ENCODE data around the gene RNF38.
"Not testable (repeated sequence)": the region's sequence is repeated elsewhere in the genome, so short reads cannot be mapped to it uniquely, and the experiment has no call there.

Gene RNF38

DNA sequence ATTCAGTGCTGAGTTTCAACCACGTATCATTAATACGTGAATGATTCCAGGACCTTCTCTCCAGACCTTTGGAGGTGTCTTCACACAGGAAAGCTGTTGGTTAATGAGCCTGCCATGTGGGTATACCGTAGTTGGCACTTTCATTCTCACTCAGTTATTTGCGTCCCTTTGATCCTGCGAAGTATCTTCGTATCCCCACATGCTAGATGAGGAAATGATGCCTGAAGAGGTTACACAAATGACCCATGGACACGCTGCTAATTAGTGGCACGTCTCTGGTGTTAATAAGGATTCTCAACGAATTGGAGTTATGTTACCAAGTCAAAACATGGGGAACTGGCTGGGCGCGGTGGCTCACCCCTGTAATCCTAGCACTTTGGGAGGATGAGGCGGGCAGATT, 76.1 kb downstream of the RNF38 start:
- H3K4me1 Mint-ChIP-seq, result peaks cover 5% of the 10 kb centered on the region
- no peak overlapping the region for H3K27ac Mint-ChIP-seq
- no peaks in the 10 kb centered on the region for H3K9me3 Mint-ChIP-seq
- H3K27me3 Mint-ChIP-seq, result no peaks in the 10 kb centered on the region
- no peaks in the 10 kb centered on the region for H3K36me3 Mint-ChIP-seq
- H3K4me3 Mint-ChIP-seq, result no peak overlapping the region

DNA sequence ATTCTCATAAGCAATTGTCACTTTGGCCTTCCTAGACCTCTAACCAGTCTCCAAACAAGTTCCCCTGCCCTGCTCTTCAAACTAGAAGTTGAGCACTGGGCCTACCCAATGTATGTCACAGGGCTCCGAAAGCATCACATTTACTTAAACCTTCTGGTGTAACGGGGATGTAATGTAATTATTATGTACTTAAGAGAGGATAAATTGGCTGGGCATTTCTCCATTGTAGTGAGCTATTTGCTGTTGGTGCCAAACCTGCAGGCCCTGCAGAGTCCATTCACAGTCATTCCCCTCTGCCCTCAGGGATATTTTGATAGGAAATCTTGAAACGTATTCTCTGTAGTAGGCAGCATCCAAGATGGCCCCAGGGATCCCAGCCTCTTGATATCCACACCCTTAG, 77.6 kb downstream of the RNF38 start:
- no peaks in the 10 kb centered on the region for H3K27me3 Mint-ChIP-seq
- no peaks in the 10 kb centered on the region for H3K4me1 Mint-ChIP-seq
- H3K36me3 Mint-ChIP-seq, result no peaks in the 10 kb centered on the region
- no peaks in the 10 kb centered on the region for H3K9me3 Mint-ChIP-seq
- no peak overlapping the region for H3K4me3 Mint-ChIP-seq
- no peak overlapping the region for H3K27ac Mint-ChIP-seq

DNA sequence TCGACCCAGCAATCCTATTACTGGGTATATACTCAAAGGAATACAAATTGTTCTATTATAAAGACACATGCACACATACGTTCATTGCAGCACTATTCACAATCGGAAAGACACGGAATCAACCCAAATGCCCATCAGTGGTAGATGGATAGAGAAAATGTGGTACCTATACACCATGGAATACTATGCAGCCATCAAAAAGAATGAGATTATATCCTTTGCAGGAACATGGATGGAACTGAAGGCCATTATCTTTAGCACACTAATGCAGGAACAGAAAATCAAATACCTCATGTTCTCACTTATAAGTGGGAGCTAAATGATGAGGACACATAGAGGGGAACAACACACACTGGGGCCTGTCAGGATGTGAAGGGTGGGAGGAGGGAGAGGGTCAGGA, 78.2 kb downstream of the RNF38 start:
- H3K4me1 Mint-ChIP-seq, H3K27ac Mint-ChIP-seq, H3K36me3 Mint-ChIP-seq, H3K27me3 Mint-ChIP-seq, H3K9me3 Mint-ChIP-seq, H3K4me3 Mint-ChIP-seq: not testable (repeated sequence)

DNA sequence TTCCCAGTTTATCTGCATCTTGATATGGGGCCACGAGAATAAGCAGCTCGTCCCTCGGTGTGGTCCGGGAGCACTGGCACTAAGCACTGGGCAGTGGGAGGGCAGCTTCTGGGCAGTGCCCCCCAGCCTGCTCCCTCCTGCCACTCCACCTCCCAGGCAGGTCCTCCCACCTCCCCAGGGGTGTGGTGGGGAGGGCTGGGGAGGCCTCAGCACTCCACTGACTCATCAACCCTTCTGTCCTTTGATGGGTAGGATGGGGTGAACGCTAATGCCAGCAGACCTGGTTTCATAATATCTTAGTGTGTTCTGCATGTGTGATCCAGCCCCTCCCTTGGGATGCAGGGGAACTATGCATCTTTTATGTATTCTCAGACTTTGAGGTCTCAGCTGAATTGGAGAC, 79.6 kb downstream of the RNF38 start:
- no peaks in the 10 kb centered on the region for H3K27me3 Mint-ChIP-seq
- no peaks in the 10 kb centered on the region for H3K4me1 Mint-ChIP-seq
- H3K36me3 Mint-ChIP-seq, result no peaks in the 10 kb centered on the region
- H3K9me3 Mint-ChIP-seq, result no peaks in the 10 kb centered on the region
- no peak overlapping the region for H3K27ac Mint-ChIP-seq
- no peak overlapping the region for H3K4me3 Mint-ChIP-seq

DNA sequence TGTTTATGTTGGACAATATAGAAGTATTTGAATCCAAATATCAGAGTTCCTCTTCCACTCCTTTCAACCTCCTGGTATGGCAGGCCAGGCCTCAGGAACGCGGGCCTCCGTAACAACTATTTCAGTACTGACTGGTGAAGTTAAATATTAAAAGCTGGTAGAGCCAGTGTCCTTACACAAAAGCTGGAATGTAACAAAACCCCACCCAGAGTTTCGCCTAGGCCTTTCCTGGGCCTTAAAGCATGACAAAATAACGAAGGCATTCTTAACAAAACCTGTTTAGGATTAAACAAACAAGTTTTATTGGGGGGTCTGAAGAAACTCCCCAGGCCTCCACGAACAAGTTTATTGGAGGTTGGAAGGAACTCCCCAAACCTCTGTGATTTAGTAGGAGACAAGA, 80.3 kb downstream of the RNF38 start:
- H3K36me3 Mint-ChIP-seq, result no peaks in the 10 kb centered on the region
- no peaks in the 10 kb centered on the region for H3K4me1 Mint-ChIP-seq
- no peak overlapping the region for H3K4me3 Mint-ChIP-seq
- no peak overlapping the region for H3K27ac Mint-ChIP-seq
- H3K9me3 Mint-ChIP-seq, result no peaks in the 10 kb centered on the region
- no peaks in the 10 kb centered on the region for H3K27me3 Mint-ChIP-seq

DNA sequence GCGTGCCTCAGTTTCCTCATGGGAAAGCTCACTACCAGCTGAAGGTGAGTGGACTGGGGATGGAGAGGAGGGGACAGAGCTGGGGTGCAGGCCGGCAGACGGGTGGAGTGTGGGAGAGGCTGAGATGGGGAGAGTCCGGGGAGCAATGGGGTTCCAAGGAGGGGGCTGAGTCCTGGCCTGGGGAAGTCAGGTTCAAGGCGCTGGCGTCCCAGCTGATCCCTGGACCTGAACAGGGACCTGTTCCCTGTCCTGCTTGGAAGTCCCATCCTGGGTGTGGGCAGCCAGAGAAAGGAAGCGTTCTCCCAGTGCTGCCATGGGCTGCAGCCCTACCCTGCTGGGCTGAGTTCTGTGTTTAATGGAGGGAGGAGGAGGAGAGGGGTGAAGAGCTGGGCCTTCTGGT, 80.9 kb downstream of the RNF38 start:
- no peaks in the 10 kb centered on the region for H3K4me1 Mint-ChIP-seq

DNA sequence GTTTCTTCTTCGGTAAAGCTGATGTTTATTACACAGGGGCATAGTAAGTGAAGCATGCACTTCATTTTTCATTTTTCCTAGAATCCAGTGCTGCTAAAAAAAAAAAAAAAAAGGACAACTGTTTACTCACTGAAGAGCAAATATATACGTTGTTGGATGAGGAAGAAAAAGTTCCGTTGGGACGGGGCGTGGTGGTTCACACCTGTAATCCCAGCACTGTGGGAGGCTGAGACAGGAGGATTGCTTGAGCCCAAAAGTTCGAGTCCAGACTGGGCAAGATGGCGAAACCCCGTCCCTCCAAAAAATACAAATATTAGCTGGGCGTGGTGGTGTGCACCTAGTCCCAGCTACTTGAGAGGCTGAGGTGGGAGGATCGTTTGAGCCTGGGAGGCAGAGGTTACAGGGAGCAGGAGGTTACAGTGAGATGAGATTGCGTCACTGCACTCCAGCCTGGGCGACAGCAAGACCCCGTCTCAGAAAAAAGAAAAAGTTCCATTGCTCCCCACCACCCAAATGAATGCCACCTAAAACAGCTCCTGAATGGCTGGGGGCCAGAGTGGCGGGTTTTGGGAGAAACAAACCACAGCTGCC, 81.8 kb downstream of the RNF38 start:
- Mint-ChIP-seq H3K27ac (no peak overlapping the region), H3K9me3 (no peaks in the 10 kb centered on the region), H3K36me3 (no peaks in the 10 kb centered on the region)

More for the DNA sequence above, 80.9 kb downstream of the RNF38 start:
- Mint-ChIP-seq H3K36me3 (no peaks in the 10 kb centered on the region), H3K4me3 (no peak overlapping the region), H3K27ac (no peak overlapping the region), H3K9me3 (no peaks in the 10 kb centered on the region), H3K27me3 (no peaks in the 10 kb centered on the region)

DNA sequence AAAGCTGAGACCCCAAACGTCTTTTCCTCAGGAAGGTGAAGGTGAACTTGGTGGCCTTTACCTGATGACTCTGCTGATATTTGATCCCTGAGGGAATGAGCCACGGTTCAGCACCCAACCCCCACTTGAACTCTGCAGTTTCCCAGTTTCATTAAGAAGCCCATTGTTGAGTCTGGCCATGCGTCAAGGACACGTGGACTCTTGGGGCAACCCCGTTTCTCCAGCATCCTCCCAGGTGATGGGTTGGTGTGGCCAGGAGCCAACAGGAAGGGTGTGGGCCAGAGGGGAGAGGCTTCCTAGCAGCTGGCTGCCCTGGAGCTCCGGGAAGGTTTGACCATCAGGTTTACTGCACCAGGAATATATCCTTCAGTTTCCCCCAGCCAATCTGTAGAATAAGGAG, 82.3 kb downstream of the RNF38 start:
- Mint-ChIP-seq H3K27ac (no peak overlapping the region), H3K4me1 (no peaks in the 10 kb centered on the region), H3K36me3 (no peaks in the 10 kb centered on the region), H3K27me3 (no peaks in the 10 kb centered on the region), H3K4me3 (no peak overlapping the region), H3K9me3 (no peaks in the 10 kb centered on the region)

More for the DNA sequence above, 81.8 kb downstream of the RNF38 start:
- Mint-ChIP-seq H3K4me3 (no peak overlapping the region), H3K4me1 (no peaks in the 10 kb centered on the region), H3K27me3 (no peaks in the 10 kb centered on the region)

DNA sequence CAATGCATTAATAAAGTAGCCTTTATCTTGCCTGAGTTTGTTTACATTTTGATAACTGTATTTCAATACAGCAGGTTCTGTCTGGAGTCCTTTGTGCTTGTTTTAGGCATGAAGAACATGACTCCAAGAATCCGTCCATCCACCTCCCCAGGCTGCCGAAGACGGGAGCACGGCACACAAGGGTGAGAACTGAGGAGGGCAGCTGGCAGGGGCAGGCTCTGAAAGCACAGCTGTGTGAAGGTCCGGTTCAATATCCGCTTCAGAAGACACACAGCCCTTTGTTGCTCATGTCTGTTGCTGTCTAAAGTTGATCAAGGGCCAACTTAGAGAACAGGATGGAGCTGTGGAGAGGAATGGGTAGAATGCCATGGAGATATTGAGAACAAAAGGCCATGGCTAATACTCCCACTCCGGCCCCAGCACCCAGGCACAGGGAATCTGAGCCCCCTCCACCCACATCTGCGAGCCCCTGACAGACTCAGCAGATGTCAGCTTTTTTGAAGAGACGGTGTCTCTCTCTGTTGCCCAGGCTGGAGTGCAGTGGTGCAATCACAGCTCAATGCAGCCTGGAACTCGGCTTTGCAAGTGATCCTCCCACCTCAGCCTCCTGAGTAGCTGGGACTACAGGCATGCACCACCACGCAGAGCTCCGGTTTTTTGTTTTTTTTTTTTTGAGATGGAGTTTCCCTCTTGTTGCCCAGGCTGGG, 83.3 kb downstream of the RNF38 start:
- Mint-ChIP-seq H3K36me3 (no peaks in the 10 kb centered on the region), H3K4me1 (no peaks in the 10 kb centered on the region), H3K4me3 (no peak overlapping the region), H3K9me3 (no peaks in the 10 kb centered on the region), H3K27me3 (no peaks in the 10 kb centered on the region), H3K27ac (no peak overlapping the region)

DNA sequence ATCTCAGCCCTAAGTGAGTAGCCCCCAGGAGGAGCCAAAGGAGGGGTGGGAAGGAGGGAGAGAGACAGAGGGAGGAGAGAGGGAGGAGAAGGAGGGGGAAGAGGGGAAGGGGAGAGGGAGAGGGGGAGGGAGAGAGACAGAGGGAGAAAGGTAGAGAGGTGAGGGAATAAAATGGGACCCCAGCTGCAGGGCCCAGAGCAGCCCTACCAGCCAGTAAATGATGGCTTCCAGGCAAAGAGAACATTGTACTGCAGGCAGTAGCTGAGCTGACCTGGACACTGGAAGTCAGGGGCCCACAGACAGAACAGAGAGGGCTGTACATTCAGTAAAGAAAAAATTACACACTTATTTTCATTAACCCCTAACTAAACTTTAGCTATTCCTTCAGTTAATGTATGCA, 84.0 kb downstream of the RNF38 start:
- Mint-ChIP-seq H3K9me3 (no peaks in the 10 kb centered on the region), H3K27me3 (no peaks in the 10 kb centered on the region), H3K4me3 (no peak overlapping the region), H3K27ac (no peak overlapping the region), H3K4me1 (no peaks in the 10 kb centered on the region), H3K36me3 (no peaks in the 10 kb centered on the region)

DNA sequence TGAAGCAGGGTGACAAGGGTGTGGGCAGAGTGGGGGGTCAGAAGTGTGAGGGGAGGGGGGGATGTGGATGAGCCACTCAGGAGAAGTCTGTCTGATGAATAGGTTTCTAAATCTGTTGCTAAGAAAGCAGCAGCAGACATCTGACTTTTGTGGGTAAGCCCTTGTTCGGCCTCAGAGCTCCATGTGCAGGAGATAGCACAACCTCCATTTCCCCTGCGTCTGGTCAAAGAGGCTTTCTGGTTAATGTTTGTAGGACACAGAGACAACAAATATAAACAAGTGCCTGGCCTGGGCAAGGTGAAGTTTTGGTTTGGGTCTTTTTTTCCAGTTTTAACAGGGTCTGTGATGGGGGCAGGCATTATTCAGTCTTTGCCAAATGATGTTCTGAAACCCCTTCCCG, 84.8 kb downstream of the RNF38 start:
- no peaks in the 10 kb centered on the region for H3K36me3 Mint-ChIP-seq
- no peaks in the 10 kb centered on the region for H3K4me1 Mint-ChIP-seq
- no peaks in the 10 kb centered on the region for H3K9me3 Mint-ChIP-seq
- no peak overlapping the region for H3K27ac Mint-ChIP-seq
- H3K4me3 Mint-ChIP-seq, result no peak overlapping the region
- H3K27me3 Mint-ChIP-seq, result no peaks in the 10 kb centered on the region

DNA sequence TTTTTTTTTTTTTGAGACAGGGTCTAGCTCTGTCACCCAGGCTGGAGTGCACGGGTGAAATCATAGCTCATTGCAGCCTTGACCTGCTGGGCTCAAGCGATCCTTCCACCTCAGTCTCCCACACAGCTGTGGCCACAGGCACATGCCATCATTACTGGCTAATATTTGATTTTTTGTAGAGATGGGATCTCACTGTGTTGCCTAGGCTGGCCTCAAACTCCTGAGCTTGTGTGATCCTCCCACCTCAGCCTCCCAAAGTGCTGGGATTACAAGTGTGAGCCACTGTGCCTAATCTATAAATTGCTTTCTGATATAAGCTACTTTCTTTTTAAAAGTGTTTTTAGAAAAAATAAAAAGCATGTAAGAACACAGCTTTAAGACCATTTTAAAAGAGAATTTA, 85.3 kb downstream of the RNF38 start:
- Mint-ChIP-seq H3K4me3 (no peak overlapping the region), H3K36me3 (no peaks in the 10 kb centered on the region), H3K4me1 (no peaks in the 10 kb centered on the region), H3K27me3 (no peaks in the 10 kb centered on the region), H3K9me3 (no peaks in the 10 kb centered on the region), H3K27ac (no peak overlapping the region)

DNA sequence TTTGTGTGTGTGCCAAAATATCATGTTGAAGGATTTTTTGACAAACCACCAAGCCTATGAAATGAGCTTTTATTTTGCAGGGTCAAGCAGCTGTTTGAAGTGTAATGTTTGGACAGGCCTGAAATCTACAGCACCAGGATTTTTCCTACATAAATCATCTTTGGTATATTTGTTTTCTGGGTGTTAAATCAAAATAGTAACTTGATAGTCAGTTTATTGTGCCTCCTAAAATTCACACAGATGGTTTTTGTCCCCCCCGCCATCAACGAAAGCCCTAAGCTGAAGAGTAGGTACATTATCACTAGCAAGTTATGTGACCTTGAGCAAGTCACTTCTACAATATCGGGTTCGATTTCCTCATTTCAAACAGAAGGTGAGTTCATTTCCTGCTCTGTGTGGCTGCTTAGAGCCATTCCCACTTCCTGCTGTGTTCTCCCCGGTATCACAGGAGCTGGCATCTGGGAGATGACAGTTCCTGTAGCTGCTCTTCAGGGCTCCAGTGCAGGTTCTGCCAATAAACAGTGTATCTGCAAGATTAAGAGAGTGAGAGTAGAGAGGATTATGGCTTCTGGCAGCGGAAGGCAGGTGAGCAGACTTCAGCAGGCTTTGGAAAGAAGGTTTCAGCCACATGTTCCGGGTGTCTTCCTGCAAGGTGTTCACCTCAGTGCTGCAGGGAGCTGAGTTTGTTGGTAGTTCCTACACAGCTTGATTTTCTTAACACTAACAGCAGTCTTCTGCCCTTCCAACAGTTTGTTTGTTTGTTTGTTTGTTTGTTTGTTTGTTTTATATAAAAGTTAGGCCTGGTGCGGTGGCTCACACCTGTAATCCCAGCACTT, 93.4 kb downstream of the RNF38 start:
- Mint-ChIP-seq H3K4me3 (peak overlapping the region; percentile 37), H3K27ac (peak overlapping the region; percentile 86), H3K36me3 (no peaks in the 10 kb centered on the region), H3K4me1 (peaks cover 18% of the 10 kb centered on the region), H3K27me3 (no peaks in the 10 kb centered on the region), H3K9me3 (no peaks in the 10 kb centered on the region)

DNA sequence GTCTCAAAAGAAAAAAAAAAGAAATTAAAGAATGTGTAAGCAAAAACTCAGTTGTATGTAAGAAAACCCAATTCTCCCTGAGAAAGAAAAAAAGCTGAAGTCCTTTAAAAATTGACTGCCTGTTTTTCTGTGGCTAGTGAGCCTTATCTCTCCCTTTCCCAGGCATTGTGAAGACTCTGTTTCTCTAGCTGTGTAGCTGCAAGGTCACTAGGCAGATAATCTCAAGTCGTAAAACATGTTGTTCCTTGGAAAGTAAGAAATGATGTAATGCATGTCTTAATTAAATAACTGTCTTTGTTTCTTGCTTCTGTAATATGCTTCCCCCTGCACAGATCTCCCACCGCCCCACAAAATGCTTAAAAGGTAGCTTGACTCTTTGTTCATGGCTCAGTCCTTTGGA, 95.7 kb downstream of the RNF38 start:
- not testable (repeated sequence) for H3K27me3 Mint-ChIP-seq, H3K9me3 Mint-ChIP-seq, H3K4me3 Mint-ChIP-seq, H3K36me3 Mint-ChIP-seq, H3K27ac Mint-ChIP-seq
- H3K4me1 Mint-ChIP-seq, result peaks cover 18% of the 10 kb centered on the region

DNA sequence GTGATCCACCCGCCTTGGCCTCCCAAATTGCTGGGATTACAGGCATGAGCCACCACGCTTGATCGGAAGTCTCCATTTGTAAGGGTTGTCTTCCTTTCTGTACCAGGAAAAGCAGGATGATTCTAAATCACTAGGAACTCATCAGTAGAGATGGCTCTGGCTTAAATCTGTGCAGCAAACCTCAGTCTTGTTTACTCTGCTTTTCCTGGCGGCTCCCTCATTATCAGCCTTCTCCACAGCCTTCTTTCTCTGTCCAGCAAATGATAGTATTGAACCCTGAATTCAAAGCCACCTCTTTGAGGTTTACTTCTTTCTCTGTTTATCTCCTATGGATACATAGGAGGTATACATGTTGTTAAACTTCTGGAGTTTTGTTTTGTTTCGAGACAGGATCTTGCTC, 98.8 kb downstream of the RNF38 start:
- Mint-ChIP-seq H3K27me3 (no peaks in the 10 kb centered on the region), H3K4me1 (peaks cover 6% of the 10 kb centered on the region), H3K4me3 (no peak overlapping the region), H3K27ac (no peak overlapping the region), H3K9me3 (no peaks in the 10 kb centered on the region), H3K36me3 (no peaks in the 10 kb centered on the region)

DNA sequence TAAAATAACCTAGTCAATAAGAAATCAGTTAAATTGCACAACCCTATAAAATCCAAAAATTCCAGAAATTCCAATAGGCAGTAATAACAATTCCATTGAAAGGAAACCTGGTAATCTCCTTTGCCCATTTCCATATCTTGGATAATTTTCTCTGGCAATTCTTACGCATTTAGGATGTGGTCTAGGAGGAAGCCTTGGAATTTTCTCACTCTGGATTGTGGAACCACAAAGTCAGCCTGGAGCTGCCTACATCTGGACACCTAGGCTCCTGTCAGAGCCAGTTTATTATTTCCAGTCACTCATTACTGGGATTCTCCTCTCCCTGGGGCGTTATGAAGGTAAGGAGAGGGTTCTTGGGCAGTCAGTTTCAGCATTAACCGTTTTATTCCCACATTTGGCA, 101.5 kb downstream of the RNF38 start:
- no peaks in the 10 kb centered on the region for H3K4me1 Mint-ChIP-seq
- no peak overlapping the region for H3K4me3 Mint-ChIP-seq
- H3K27ac Mint-ChIP-seq, result no peak overlapping the region
- H3K27me3 Mint-ChIP-seq, result no peaks in the 10 kb centered on the region
- H3K36me3 Mint-ChIP-seq, result no peaks in the 10 kb centered on the region
- no peaks in the 10 kb centered on the region for H3K9me3 Mint-ChIP-seq

All from activated naive CD4-positive, alpha-beta T cell treated with anti-CD3 and anti-CD28 coated beads, Interleukin-2, amount 50 U/mL, for 24 hours (primary cell).